GM23338 (cell line): ENCODE data around the gene GPC2. TPM values are rescaled to one million over a fixed set of nuclear protein-coding genes. Genes with fewer than 3 reads are reported as not detected.

Source experiments
- ATAC-seq: fragments of 200-7000 bp; cut with Tn5 transposase; 3 replicates; pipeline ENCODE4 v1.9.1; 2020
- DNase-seq: peaks from one replicate; pipeline ENCODE4 v3.0.0-alpha.2; 2015; ENCODE audit warnings: low spot score
- H2AFZ ChIP-seq: fragments of 200-600 bp; sonication (generic); 2 replicates; pipeline ENCODE4 v1.8.0; 2016; ENCODE audit warnings: antibody characterized with exemption, mild to moderate bottlenecking, moderate library complexity
- H3F3A ChIP-seq: fragments of 200-600 bp; sonication (generic); replicated peaks from 2 replicates; pipeline ENCODE4 v1.8.0; 2017; ENCODE audit warnings: antibody characterized with exemption, mixed run types, low read depth
- H3K27ac ChIP-seq: fragments of 200-600 bp; sonication (generic); 2 replicates; pipeline ENCODE4 v1.6.1; 2016; ENCODE audit warnings: low read depth
- H3K27me3 ChIP-seq: fragments of 200-600 bp; sonication (generic); 2 replicates; pipeline ENCODE4 v1.8.0; 2016; ENCODE audit warnings: mild to moderate bottlenecking, mixed run types, moderate library complexity; ENCODE audit not compliant: insufficient read depth
- H3K36me3 ChIP-seq: fragments of 200-600 bp; sonication (generic); 2 replicates; pipeline ENCODE4 v1.8.0; 2016; ENCODE audit warnings: mild to moderate bottlenecking; ENCODE audit not compliant: insufficient read depth
- H3K4me1 ChIP-seq: fragments of 200-600 bp; sonication (generic); 2 replicates; pipeline ENCODE4 v1.8.0; 2016; ENCODE audit warnings: mild to moderate bottlenecking, moderate library complexity; ENCODE audit not compliant: insufficient read depth
- H3K4me2 ChIP-seq: fragments of 200-600 bp; sonication (generic); 2 replicates; pipeline ENCODE4 v1.7.1; 2017; ENCODE audit warnings: mixed run types
- H3K4me3 ChIP-seq: fragments of 200-600 bp; sonication (generic); 2 replicates; pipeline ENCODE4 v1.6.1; 2016; ENCODE audit warnings: mixed run types
- H3K79me2 ChIP-seq: fragments of 200-600 bp; sonication (generic); replicated peaks from 2 replicates; pipeline ENCODE4 v1.8.0; 2017; ENCODE audit warnings: mild to moderate bottlenecking; ENCODE audit not compliant: insufficient read depth
- H3K9me2 ChIP-seq: fragments of 200-600 bp; sonication (generic); 2 replicates; pipeline ENCODE4 v1.8.0; 2017; ENCODE audit not compliant: insufficient read depth
- H4K20me1 ChIP-seq: fragments of 200-600 bp; sonication (generic); replicated peaks from 2 replicates; pipeline ENCODE4 v1.8.0; 2017; ENCODE audit warnings: mild to moderate bottlenecking; ENCODE audit not compliant: insufficient read depth
- H3K27ac Mint-ChIP-seq: 2 replicates; pipeline ENCODE4 v1.8.0; 2020; ENCODE audit warnings: inconsistent platforms, mild to moderate bottlenecking, moderate library complexity, mixed read lengths
- H3K27me3 Mint-ChIP-seq: 3 replicates; pipeline ENCODE4 v1.8.0; 2022; ENCODE audit warnings: low read depth, mild to moderate bottlenecking, moderate library complexity, mixed read lengths, inconsistent platforms; ENCODE audit not compliant: insufficient read depth, poor library complexity
- H3K36me3 Mint-ChIP-seq: 3 replicates; pipeline ENCODE4 v1.8.0; 2021; ENCODE audit warnings: low read depth, mild to moderate bottlenecking, inconsistent platforms, moderate library complexity, mixed read lengths
- H3K4me1 Mint-ChIP-seq: 3 replicates; pipeline ENCODE4 v1.8.0; 2020; ENCODE audit warnings: mild to moderate bottlenecking, inconsistent platforms, mixed read lengths
- H3K4me3 Mint-ChIP-seq: 3 replicates; pipeline ENCODE4 v1.8.0; 2021; ENCODE audit warnings: moderate library complexity, mild to moderate bottlenecking, inconsistent platforms, mixed read lengths
- H3K9me3 Mint-ChIP-seq: 3 replicates; pipeline ENCODE4 v1.8.0; 2020; ENCODE audit warnings: moderate library complexity, mild to moderate bottlenecking, inconsistent platforms, mixed read lengths
- CREB1 ChIP-seq: fragments of 250-450 bp; sonication (Bioruptor Pico); IDR thresholded peaks from 2 replicates; pipeline ENCODE4 v1.5.0; 2020; ENCODE audit warnings: low read depth, mild to moderate bottlenecking, moderate library complexity
- CTCF ChIP-seq, 2 experiments: fragments of 200-600 bp in 1 of 2; sonication (generic) in 1 of 2; conservative IDR thresholded peaks; 2 replicates each; pipeline versions ENCODE4 v1.5.1 to v1.6.1; 2016 to 2017; ENCODE audit warnings: antibody characterized with exemption in 2 of 2, low read depth in 2 of 2, mild to moderate bottlenecking in 2 of 2, moderate library complexity in 1 of 2
- ETS1 ChIP-seq: IDR thresholded peaks from 2 replicates; pipeline ENCODE4 v1.6.1; 2016; ENCODE audit warnings: antibody characterized with exemption
- EZH2 ChIP-seq: fragments of 200-600 bp; sonication (generic); IDR thresholded peaks from one replicate; pipeline ENCODE4 v1.8.0; 2017; ENCODE audit warnings: antibody characterized with exemption, mild to moderate bottlenecking, low read depth; ENCODE audit not compliant: unreplicated experiment
- EZH2phosphoT487 ChIP-seq: fragments of 200-600 bp; sonication (generic); IDR thresholded peaks from one replicate; pipeline ENCODE4 v1.8.1; 2018; ENCODE audit warnings: antibody characterized with exemption; ENCODE audit not compliant: unreplicated experiment
- JUNB ChIP-seq: IDR thresholded peaks from one replicate; pipeline ENCODE4 v1.6.1; 2016; ENCODE audit warnings: antibody characterized with exemption; ENCODE audit not compliant: unreplicated experiment
- NANOG ChIP-seq: IDR thresholded peaks from 2 replicates; pipeline ENCODE4 v1.6.1; 2016; ENCODE audit warnings: antibody characterized with exemption, borderline replicate concordance
- POLR2AphosphoS5 ChIP-seq: IDR thresholded peaks from 2 replicates; pipeline ENCODE4 v1.6.1; 2016; ENCODE audit warnings: antibody characterized with exemption, low read depth
- REST ChIP-seq: IDR thresholded peaks from one replicate; pipeline ENCODE4 v1.6.1; 2018; ENCODE audit warnings: antibody characterized with exemption; ENCODE audit not compliant: unreplicated experiment
- STAT1 ChIP-seq: IDR thresholded peaks from one replicate; pipeline ENCODE4 v1.6.1; 2016; ENCODE audit warnings: antibody characterized with exemption; ENCODE audit not compliant: unreplicated experiment
- ZNF114 ChIP-seq: fragments of 250-450 bp; sonication (Bioruptor Pico); IDR thresholded peaks from 2 replicates; pipeline ENCODE4 v1.5.0; 2020; ENCODE audit warnings: mild to moderate bottlenecking, moderate library complexity
- ZNF331 ChIP-seq: fragments of 250-450 bp; sonication (Bioruptor Pico); IDR thresholded peaks from 2 replicates; pipeline ENCODE4 v1.5.0; 2020; ENCODE audit warnings: low read depth, mild to moderate bottlenecking, moderate library complexity
- ZNF462 ChIP-seq: fragments of 250-450 bp; sonication (Bioruptor Pico); IDR thresholded peaks from 2 replicates; pipeline ENCODE4 v1.5.0; 2020; ENCODE audit warnings: mild to moderate bottlenecking, moderate library complexity
- polyA plus RNA-seq: library from polyadenylated mRNA; unstranded; fragments of >200 nt; fragmentation: Nextera tagmentation; extraction: Ambion mirVana; gene quantifications from 2 replicates; pipeline ENCODE4 v1.2.1, GENCODE V29; 2016
- total RNA-seq: library from RNA; depleted of rRNA; stranded (reverse); fragments of >200 nt; shearing (Covaris generic); gene quantifications from 2 replicates; pipeline ENCODE4 v1.2.3, GENCODE V29; 2014

The GPC2 gene
- total and polyA plus RNA-seq, 2 experiments from 2014 or later = 10.7 to 48.8 TPM

- Mint-ChIP-seq H3K27ac (no peak overlapping the region), H3K4me3 (no peak overlapping the region)
- H3K9me2 ChIP-seq = no peaks in the 10 kb centered on the region
Observed at GRCh38 chr7:100122568-100122967, 54.6 kb downstream of the GPC2 start.

More at GRCh38 chr7:100122568-100122967, 54.6 kb downstream of the GPC2 start:
- Histone ChIP-seq H3K4me3 (no peak overlapping the region), H3K36me3 (no peaks in the 10 kb centered on the region), H3K27ac (no peak overlapping the region), H4K20me1 (no peaks in the 10 kb centered on the region; the same call in 1 of the 2 replicates), H3K4me1 (peaks cover 8% of the 10 kb centered on the region), H2AFZ (no peak overlapping the region), H3K79me2 (peaks cover 13% of the 10 kb centered on the region), H3K4me2 (no peak overlapping the region), H3F3A (peaks cover 34% of the 10 kb centered on the region), H3K27me3 (peaks cover 2% of the 10 kb centered on the region; the same call in 1 of the 2 replicates)
- Mint-ChIP-seq H3K36me3 (peaks cover 16% of the 10 kb centered on the region; the same call in 2 of the 3 replicates), H3K4me1 (peaks cover 8% of the 10 kb centered on the region; the same call in 2 of the 3 replicates), H3K27me3 (peaks cover 24% of the 10 kb centered on the region), H3K9me3 (no peaks in the 10 kb centered on the region; the same call in 2 of the 3 replicates)
- TF ChIP-seq JUNB (no peak), POLR2AphosphoS5 (no peak), NANOG (no peak), ZNF331 (no peak), CREB1 (no peak), STAT1 (no peak), REST (no peak), ZNF114 (CRISPR knock-in tag) (no peak), ETS1 (no peak), ZNF462 (CRISPR knock-in tag) (no peak), EZH2 (no peak), CTCF (conservative IDR thresholded peaks at IDR 0.05; ENCODE audit: low read depth in 2 of 2) (no peak), EZH2phosphoT487 (no peak)
- ATAC-seq (no peak), DNase-seq (no peak)
